Measurements from ENCODE around the gene MSTO1.
"Not testable (repeated sequence)": the region's sequence is repeated elsewhere in the genome, so short reads cannot be mapped to it uniquely, and the experiment has no call there.

MSTO1 gene

DNA sequence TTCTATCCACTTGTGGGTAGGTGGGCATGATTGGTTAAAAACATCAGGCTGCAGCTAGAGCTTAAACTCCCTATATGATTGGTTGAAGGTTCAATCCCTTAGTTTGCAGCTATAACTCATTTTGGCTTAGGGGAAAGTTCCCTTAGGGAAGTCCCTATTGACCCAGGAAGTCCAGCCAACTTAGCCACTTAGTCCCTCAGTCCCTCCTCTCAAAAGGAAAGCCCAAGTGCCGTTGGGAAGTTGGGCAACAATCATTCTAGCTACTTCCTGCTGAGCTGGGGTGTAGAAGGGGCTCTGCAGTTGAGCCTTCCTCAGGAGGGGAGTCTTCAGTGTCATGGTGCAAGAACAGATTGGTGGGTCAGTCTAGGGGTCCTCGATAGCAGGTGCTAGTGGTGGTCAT lies 12.2 kb downstream of the MSTO1 start:
- no peak for DNase-seq (ENCODE audit: low read depth)

GRCh38 chr1:155623357-155623756 lies 13.3 kb downstream of the MSTO1 start:
- no peak for DNase-seq (ENCODE audit: low read depth)

DNA sequence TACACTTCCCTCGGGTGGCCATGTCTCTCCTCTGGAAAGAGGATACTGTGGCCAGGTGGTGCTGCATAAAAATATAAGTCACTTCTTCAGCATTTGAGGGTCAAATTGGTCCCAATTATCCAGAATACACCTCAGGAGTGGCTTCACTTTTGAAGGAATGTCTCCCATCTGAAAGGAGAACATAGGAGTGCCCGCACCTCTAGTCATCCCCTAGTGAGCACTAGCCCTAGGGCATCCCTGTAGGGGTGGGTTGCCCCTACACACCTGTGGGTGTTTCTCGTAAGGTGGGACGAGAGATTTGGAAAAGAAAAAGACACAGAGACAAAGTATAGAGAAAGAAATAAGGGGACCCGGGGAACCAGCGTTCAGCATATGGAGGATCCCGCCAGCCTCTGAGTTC lies 16.4 kb downstream of the MSTO1 start:
- not testable (repeated sequence) for DNase-seq (ENCODE audit: low read depth)

- DNase-seq (ENCODE audit: low read depth): no peak
Measured at GRCh38 chr1:155636397-155637153, 26.6 kb downstream of the MSTO1 start.

GRCh38 chr1:155640367-155640766 lies 30.3 kb downstream of the MSTO1 start:
- DNase-seq (ENCODE audit: low read depth): no peak

GRCh38 chr1:155642559-155643180 lies 32.7 kb downstream of the MSTO1 start:
- DNase-seq (ENCODE audit: low read depth): not testable (repeated sequence)

DNA sequence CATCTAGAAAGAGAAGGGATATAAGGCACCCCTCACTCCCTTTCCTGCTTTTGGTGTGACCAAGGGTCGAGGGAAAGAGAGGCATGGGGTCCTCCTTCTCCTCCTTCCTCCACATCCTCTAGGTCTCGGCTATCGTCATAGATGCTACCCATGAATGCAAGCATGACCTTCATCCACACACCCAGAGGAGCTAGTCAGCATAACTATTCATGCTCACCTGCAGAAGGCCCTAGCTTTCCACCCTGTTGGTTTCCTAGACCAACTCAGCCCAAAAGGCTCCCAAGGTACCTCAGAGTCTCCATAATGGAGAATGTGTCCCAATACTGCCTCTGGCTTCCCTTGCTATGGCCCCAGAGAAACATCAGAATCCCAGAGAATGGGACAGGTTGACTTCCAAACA lies 33.2 kb downstream of the MSTO1 start:
- DNase-seq (ENCODE audit: low read depth): no peak

- DNase-seq (ENCODE audit: low read depth): no peak
Measured at GRCh38 chr1:155645034-155645598, 35.1 kb downstream of the MSTO1 start.

GRCh38 chr1:155645648-155646047 lies 35.6 kb downstream of the MSTO1 start:
- DNase-seq (ENCODE audit: low read depth): no peak

DNA sequence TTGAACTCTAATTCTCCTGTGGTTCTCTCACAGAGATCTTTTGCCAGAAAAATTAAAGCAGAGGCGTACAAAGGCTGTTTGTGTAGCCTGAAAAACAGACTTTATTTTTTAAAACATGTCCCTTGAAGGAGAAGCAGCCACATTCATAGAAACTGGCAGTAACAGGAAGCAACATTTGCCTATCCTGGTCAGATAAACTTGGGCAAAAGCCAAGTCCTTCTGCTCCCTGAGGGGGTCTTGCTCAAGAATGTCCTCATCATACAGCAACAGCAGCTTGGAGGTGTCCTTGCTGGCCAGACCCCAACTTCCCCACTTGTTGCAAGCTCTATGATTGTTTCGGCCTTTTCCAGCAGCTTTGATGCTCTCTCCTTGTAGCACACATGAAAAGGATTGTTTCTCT lies 36.3 kb downstream of the MSTO1 start:
- no peak for DNase-seq (ENCODE audit: low read depth)

DNA sequence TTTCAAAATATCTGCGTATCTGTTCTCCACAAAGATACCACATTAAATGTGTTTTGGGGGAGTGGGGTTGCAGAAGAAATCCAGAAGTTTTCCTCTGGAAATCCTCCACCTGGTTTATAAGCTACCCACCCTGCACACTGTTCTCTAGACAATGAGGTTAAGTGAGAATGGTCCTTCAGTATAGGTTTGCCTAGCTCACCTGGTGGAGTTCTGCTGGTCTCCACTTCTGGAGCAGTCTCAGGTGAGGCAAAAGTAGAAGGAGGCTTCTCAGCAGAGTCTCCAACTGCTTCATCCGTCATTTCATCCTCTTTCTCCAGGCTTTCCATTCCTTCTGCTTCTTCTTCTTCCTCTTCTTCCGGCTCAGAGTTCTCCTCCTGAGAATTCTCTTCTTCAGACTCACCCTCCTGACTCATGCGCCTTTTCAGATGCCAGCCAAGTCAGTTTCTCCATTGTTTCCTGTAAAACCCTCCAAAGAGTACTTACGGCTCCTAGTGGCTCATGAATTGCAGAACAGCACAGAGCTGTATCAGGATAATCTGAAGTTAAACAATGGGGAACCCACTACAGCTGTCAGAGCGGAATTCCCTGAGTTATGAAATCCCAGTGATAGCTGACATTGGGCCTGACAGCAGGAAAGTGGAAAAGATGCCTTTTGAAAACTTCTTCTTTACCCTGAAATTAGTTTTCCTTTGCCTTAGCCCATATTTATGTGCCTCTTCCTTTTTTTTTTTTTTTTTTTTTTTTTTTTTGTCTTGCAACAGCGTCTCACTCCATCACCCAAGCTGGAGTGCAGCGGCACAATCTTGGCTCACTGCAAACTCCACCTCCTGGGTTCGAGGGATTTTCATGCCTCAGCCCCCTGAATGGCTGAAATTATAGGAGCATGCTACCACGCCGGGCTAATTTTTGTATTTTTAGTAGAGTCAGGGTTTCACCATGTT lies 38.5 kb downstream of the MSTO1 start:
- DNase-seq (ENCODE audit: low read depth): no peak

DNA sequence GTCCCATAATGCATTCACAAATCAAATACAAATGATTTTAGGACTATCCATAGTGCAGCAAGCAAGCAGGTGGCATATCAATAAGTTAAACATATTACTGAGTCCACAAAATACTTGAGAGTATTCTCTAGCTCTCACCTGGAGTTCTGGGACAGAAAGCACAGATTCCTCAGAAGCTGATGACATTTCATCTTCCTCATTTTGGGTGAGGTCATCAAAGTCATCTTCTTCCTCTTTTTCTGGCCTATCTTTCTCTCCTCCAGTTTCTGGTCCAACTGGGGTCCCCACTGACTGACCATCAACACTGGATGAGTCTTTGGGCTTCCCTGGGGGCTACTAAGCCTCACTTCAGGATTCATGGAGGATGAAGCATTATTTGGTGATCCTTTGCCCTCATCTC lies 39.7 kb downstream of the MSTO1 start:
- DNase-seq (ENCODE audit: low read depth): no peak

DNA sequence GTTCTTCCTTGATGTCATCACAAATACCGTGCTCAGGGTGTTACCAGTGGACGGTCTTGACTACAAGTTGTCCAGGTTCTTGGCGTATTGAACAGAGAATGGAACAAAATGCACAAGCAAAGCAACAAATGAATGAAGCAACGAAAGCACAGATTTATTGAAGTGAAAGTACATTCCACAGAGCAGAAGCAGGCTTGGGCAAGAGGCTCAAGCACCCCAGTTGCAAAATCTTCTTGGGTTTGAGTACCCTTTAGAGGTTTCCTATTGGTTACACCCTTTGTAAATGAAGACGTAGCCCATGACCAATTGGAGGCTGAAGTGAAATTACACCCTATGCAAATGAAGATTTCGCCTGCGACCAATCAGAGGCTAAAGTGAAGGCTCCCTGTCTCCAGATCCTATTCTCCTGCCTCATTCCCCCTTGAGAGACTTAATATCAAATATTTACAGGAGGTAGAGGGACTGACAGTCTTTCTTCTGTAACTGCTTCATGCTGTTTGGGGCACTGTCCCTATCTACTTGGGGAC lies 40.3 kb downstream of the MSTO1 start:
- DNase-seq (ENCODE audit: low read depth): no peak

- no peak for DNase-seq (ENCODE audit: low read depth)
Measured at GRCh38 chr1:155651861-155652661, 42.0 kb downstream of the MSTO1 start.

DNA sequence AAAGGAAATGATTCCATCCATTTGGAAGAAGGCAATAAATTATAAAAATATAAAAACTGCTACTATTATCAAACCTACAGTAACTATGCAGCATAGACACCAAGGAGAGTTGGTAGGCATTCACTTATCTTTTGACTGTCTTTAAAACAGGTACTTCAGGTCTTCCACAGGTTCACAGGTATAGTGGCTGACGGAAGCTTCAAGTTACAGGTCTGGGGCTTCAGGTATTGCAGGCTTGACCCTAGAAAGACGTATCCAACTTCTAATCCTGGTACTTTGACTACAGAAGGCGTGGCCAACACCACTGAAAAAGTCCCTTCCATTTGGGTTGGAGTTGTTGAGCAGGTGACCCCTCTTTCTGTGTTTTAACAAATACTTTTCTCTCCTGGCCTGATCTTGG lies 42.9 kb downstream of the MSTO1 start:
- DNase-seq (ENCODE audit: low read depth): no peak

DNA sequence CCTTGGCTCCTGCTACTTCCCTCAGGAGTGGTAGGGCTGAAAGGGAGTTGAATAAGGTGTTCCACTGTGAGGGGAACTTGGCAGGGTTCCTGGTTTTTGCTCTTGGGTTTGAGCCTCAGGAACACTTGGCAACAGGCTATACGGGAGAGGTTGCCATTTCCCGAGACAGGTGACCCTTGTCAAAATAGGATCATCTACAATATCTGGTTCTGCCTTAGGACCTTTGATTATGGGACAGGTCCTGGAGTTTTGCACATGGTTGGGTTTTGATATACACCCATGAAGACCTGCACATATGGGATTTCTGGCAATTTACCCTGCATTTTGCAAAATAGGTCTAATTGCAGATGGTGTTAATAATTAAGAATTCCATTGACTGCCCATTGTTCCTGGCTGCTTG lies 47.4 kb downstream of the MSTO1 start:
- DNase-seq (ENCODE audit: low read depth): no peak

GRCh38 chr1:155661239-155661638 lies 51.2 kb downstream of the MSTO1 start:
- DNase-seq (ENCODE audit: low read depth): not testable (repeated sequence)
